ENCODE measurements around the gene GPSM3. TPM values are rescaled to one million over a fixed set of nuclear protein-coding genes. Genes with fewer than 3 reads are reported as not detected.

The GPSM3 gene
- total RNA-seq, 1 experiment from 2014 or later: 4.8 TPM

GRCh38 chr6:32198345-32198696 is 5.9 kb upstream of the GPSM3 start:
- intact Hi-C loops (cut with micrococcal nuclease; ENCODE audit: unreplicated experiment): no loop called here
- POLR2A ChIA-PET (ENCODE audit: low non-redundant PET): no interaction called here
- CTCF ChIA-PET: no interaction called here
- peaks cover 32% of the 10 kb centered on the region for H3K4me1 ChIP-seq (ENCODE audit: insufficient read depth, low read length, poor library complexity, severe bottlenecking)
- H3K27me3 ChIP-seq (replicated peaks; ENCODE audit: insufficient read depth, low read depth, low read length, poor library complexity): no peaks in the 10 kb centered on the region
- DNase-seq (ENCODE audit: low spot score): no peak
- no TSS peak for BruUV-seq (replicated peaks)
- TF ChIP-seq EZH2 (IDR thresholded peaks at IDR 0.05; ENCODE audit: borderline replicate concordance, low read depth, low read length, poor library complexity, severe bottlenecking): no peak
- TF ChIP-seq CTCF (conservative IDR thresholded peaks at IDR 0.05; ENCODE audit: low read depth, low read length): no peak
- H3K27ac ChIP-seq (ENCODE audit: low read depth, low read length, poor library complexity, severe bottlenecking): no peak overlapping the region
- no peak overlapping the region for H3K4me3 ChIP-seq (ENCODE audit: low read depth, low read length, poor library complexity, severe bottlenecking)
- no peaks in the 10 kb centered on the region for H3K36me3 ChIP-seq (ENCODE audit: insufficient read depth, low read length, poor library complexity, severe bottlenecking)
- H3K9me3 ChIP-seq (ENCODE audit: low read depth, low read length, poor library complexity, severe bottlenecking): no peaks in the 10 kb centered on the region

GRCh38 chr6:32196682-32197616 is 4.5 kb upstream of the GPSM3 start:
- Histone ChIP-seq H3K4me3 (ENCODE audit: low read depth, low read length, poor library complexity, severe bottlenecking) (peak overlapping the region; percentile 64), H3K27me3 (replicated peaks; ENCODE audit: insufficient read depth, low read depth, low read length, poor library complexity) (no peaks in the 10 kb centered on the region), H3K4me1 (ENCODE audit: insufficient read depth, low read length, poor library complexity, severe bottlenecking) (peaks cover 34% of the 10 kb centered on the region), H3K36me3 (ENCODE audit: insufficient read depth, low read length, poor library complexity, severe bottlenecking) (no peaks in the 10 kb centered on the region), H3K27ac (ENCODE audit: low read depth, low read length, poor library complexity, severe bottlenecking) (peak overlapping the region; percentile 99), H3K9me3 (ENCODE audit: low read depth, low read length, poor library complexity, severe bottlenecking) (no peaks in the 10 kb centered on the region)
- TF ChIP-seq CTCF (conservative IDR thresholded peaks at IDR 0.05; ENCODE audit: low read depth, low read length) (no peak), EZH2 (IDR thresholded peaks at IDR 0.05; ENCODE audit: borderline replicate concordance, low read depth, low read length, poor library complexity, severe bottlenecking) (no peak)
- intact Hi-C loops (cut with micrococcal nuclease; ENCODE audit: unreplicated experiment): no loop called here
- TSS peak; percentile 75 for BruUV-seq (replicated peaks)
- CTCF ChIA-PET: no interaction called here
- DNase-seq (ENCODE audit: low spot score): no peak
- POLR2A ChIA-PET (ENCODE audit: low non-redundant PET): no interaction called here

DNA sequence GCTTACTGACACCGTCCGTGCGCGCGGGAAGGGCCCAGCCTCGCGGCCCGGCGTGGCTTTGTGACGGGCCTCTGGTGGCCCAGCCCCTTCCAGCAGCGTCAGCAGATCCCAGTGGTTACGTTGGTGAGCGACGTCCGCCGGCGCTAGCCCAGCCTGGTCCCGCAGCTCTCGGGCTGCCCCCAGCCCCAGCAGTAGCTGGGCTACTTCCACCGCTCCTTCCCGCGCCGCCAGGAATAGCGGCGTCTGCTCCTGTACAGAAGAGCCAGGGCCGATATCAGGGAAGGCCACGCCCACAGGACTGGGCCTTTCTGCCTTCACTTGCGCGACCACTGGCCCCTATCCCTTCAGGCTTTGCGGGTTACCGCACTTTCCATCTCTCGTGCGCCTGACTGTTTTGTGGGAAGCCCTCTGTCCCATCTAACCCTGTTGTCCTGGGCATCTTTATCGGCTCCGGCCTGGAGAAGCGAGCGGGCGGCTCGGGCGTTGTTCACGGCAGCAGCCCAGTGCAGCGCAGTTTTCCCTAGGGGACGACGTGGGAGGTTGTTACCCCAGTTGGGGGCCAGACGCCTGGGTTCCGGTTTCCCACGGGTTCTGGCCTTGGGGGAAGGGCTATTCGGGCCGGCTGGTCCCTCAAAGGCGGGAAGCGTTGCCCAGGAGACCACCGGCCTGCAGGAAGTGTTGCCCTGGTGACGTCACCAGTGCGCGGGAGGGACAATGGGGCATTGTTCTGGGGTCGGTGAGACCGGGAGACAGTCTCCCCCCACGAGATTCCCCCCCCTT is 3.6 kb upstream of the GPSM3 start:
- ChIA-PET POLR2A (ENCODE audit: low non-redundant PET) (interaction anchor here (0.5 to 1.0 kb wide), 5 partner anchors 59 to 776 kb away, joined by 3 to 8 read pairs (median 4); no protein-coding TSS in a partner anchor), CTCF (interaction anchor here (0.6 to 1.0 kb wide), 4 partner anchors 19 to 174 kb away, joined by 3 to 4 read pairs (median 4); partner anchors contain the start of gene EGFL8)
- Histone ChIP-seq H3K9me3 (ENCODE audit: low read depth, low read length, poor library complexity, severe bottlenecking) (no peaks in the 10 kb centered on the region), H3K27me3 (replicated peaks; ENCODE audit: insufficient read depth, low read depth, low read length, poor library complexity) (no peaks in the 10 kb centered on the region), H3K27ac (ENCODE audit: low read depth, low read length, poor library complexity, severe bottlenecking) (peak overlapping the region; percentile 99), H3K4me3 (ENCODE audit: low read depth, low read length, poor library complexity, severe bottlenecking) (peak overlapping the region; percentile 64), H3K4me1 (ENCODE audit: insufficient read depth, low read length, poor library complexity, severe bottlenecking) (peaks cover 35% of the 10 kb centered on the region), H3K36me3 (ENCODE audit: insufficient read depth, low read length, poor library complexity, severe bottlenecking) (no peaks in the 10 kb centered on the region)
- TF ChIP-seq EZH2 (IDR thresholded peaks at IDR 0.05; ENCODE audit: borderline replicate concordance, low read depth, low read length, poor library complexity, severe bottlenecking) (no peak), CTCF (conservative IDR thresholded peaks at IDR 0.05; ENCODE audit: low read depth, low read length) (no peak)
- intact Hi-C loops (cut with micrococcal nuclease; ENCODE audit: unreplicated experiment): loop anchor here (1.0 to 2.0 kb wide), 2 partner anchors 67 to 77 kb away; partner anchors contain the start of gene ATF6B
- peak; percentile 92 for DNase-seq (ENCODE audit: low spot score)
- BruUV-seq (replicated peaks): no TSS peak

Measured in A673 (cell line).